GM23338 (cell line): ENCODE measurements around the gene SLITRK1. TPM values are rescaled to one million over a fixed set of nuclear protein-coding genes. Genes with fewer than 3 reads are reported as not detected.

Experiments used
- ATAC-seq: fragments of 200-7000 bp; cut with Tn5 transposase; 3 replicates; pipeline ENCODE4 v1.9.1; 2020
- DNase-seq: peaks from one replicate; pipeline ENCODE4 v3.0.0-alpha.2; 2015; ENCODE audit warnings: low spot score
- H2AFZ ChIP-seq: fragments of 200-600 bp; sonication (generic); 2 replicates; pipeline ENCODE4 v1.8.0; 2016; ENCODE audit warnings: antibody characterized with exemption, mild to moderate bottlenecking, moderate library complexity
- H3F3A ChIP-seq: fragments of 200-600 bp; sonication (generic); replicated peaks from 2 replicates; pipeline ENCODE4 v1.8.0; 2017; ENCODE audit warnings: antibody characterized with exemption, mixed run types, low read depth
- H3K27ac ChIP-seq: fragments of 200-600 bp; sonication (generic); 2 replicates; pipeline ENCODE4 v1.6.1; 2016; ENCODE audit warnings: low read depth
- H3K27me3 ChIP-seq: fragments of 200-600 bp; sonication (generic); 2 replicates; pipeline ENCODE4 v1.8.0; 2016; ENCODE audit warnings: mild to moderate bottlenecking, mixed run types, moderate library complexity; ENCODE audit not compliant: insufficient read depth
- H3K36me3 ChIP-seq: fragments of 200-600 bp; sonication (generic); 2 replicates; pipeline ENCODE4 v1.8.0; 2016; ENCODE audit warnings: mild to moderate bottlenecking; ENCODE audit not compliant: insufficient read depth
- H3K4me1 ChIP-seq: fragments of 200-600 bp; sonication (generic); 2 replicates; pipeline ENCODE4 v1.8.0; 2016; ENCODE audit warnings: mild to moderate bottlenecking, moderate library complexity; ENCODE audit not compliant: insufficient read depth
- H3K4me2 ChIP-seq: fragments of 200-600 bp; sonication (generic); 2 replicates; pipeline ENCODE4 v1.7.1; 2017; ENCODE audit warnings: mixed run types
- H3K4me3 ChIP-seq: fragments of 200-600 bp; sonication (generic); 2 replicates; pipeline ENCODE4 v1.6.1; 2016; ENCODE audit warnings: mixed run types
- H3K79me2 ChIP-seq: fragments of 200-600 bp; sonication (generic); replicated peaks from 2 replicates; pipeline ENCODE4 v1.8.0; 2017; ENCODE audit warnings: mild to moderate bottlenecking; ENCODE audit not compliant: insufficient read depth
- H3K9me2 ChIP-seq: fragments of 200-600 bp; sonication (generic); 2 replicates; pipeline ENCODE4 v1.8.0; 2017; ENCODE audit not compliant: insufficient read depth
- H4K20me1 ChIP-seq: fragments of 200-600 bp; sonication (generic); replicated peaks from 2 replicates; pipeline ENCODE4 v1.8.0; 2017; ENCODE audit warnings: mild to moderate bottlenecking; ENCODE audit not compliant: insufficient read depth
- H3K27ac Mint-ChIP-seq: 2 replicates; pipeline ENCODE4 v1.8.0; 2020; ENCODE audit warnings: inconsistent platforms, mild to moderate bottlenecking, moderate library complexity, mixed read lengths
- H3K27me3 Mint-ChIP-seq: 3 replicates; pipeline ENCODE4 v1.8.0; 2022; ENCODE audit warnings: low read depth, mild to moderate bottlenecking, moderate library complexity, mixed read lengths, inconsistent platforms; ENCODE audit not compliant: insufficient read depth, poor library complexity
- H3K36me3 Mint-ChIP-seq: 3 replicates; pipeline ENCODE4 v1.8.0; 2021; ENCODE audit warnings: low read depth, mild to moderate bottlenecking, inconsistent platforms, moderate library complexity, mixed read lengths
- H3K4me1 Mint-ChIP-seq: 3 replicates; pipeline ENCODE4 v1.8.0; 2020; ENCODE audit warnings: mild to moderate bottlenecking, inconsistent platforms, mixed read lengths
- H3K4me3 Mint-ChIP-seq: 3 replicates; pipeline ENCODE4 v1.8.0; 2021; ENCODE audit warnings: moderate library complexity, mild to moderate bottlenecking, inconsistent platforms, mixed read lengths
- H3K9me3 Mint-ChIP-seq: 3 replicates; pipeline ENCODE4 v1.8.0; 2020; ENCODE audit warnings: moderate library complexity, mild to moderate bottlenecking, inconsistent platforms, mixed read lengths
- CREB1 ChIP-seq: fragments of 250-450 bp; sonication (Bioruptor Pico); IDR thresholded peaks from 2 replicates; pipeline ENCODE4 v1.5.0; 2020; ENCODE audit warnings: low read depth, mild to moderate bottlenecking, moderate library complexity
- EZH2 ChIP-seq: fragments of 200-600 bp; sonication (generic); IDR thresholded peaks from one replicate; pipeline ENCODE4 v1.8.0; 2017; ENCODE audit warnings: antibody characterized with exemption, mild to moderate bottlenecking, low read depth; ENCODE audit not compliant: unreplicated experiment
- EZH2phosphoT487 ChIP-seq: fragments of 200-600 bp; sonication (generic); IDR thresholded peaks from one replicate; pipeline ENCODE4 v1.8.1; 2018; ENCODE audit warnings: antibody characterized with exemption; ENCODE audit not compliant: unreplicated experiment
- STAT1 ChIP-seq: IDR thresholded peaks from one replicate; pipeline ENCODE4 v1.6.1; 2016; ENCODE audit warnings: antibody characterized with exemption; ENCODE audit not compliant: unreplicated experiment
- polyA plus RNA-seq: library from polyadenylated mRNA; unstranded; fragments of >200 nt; fragmentation: Nextera tagmentation; extraction: Ambion mirVana; gene quantifications from 2 replicates; pipeline ENCODE4 v1.2.1, GENCODE V29; 2016
- total RNA-seq: library from RNA; depleted of rRNA; stranded (reverse); fragments of >200 nt; shearing (Covaris generic); gene quantifications from 2 replicates; pipeline ENCODE4 v1.2.3, GENCODE V29; 2014
- TF ChIP-seq, protein P1 (sequence below): fragments of 250-450 bp; sonication (Bioruptor Pico); IDR thresholded peaks from 2 replicates; pipeline ENCODE4 v1.5.0; 2020; ENCODE audit warnings: mild to moderate bottlenecking, moderate library complexity
- TF ChIP-seq, protein P2 (sequence below): IDR thresholded peaks from one replicate; pipeline ENCODE4 v1.6.1; 2018; ENCODE audit warnings: antibody characterized with exemption; ENCODE audit not compliant: unreplicated experiment
- TF ChIP-seq, protein P3 (sequence below): IDR thresholded peaks from 2 replicates; pipeline ENCODE4 v1.6.1; 2016; ENCODE audit warnings: antibody characterized with exemption
- TF ChIP-seq, protein P4 (sequence below), 2 experiments: fragments of 200-600 bp in 1 of 2; sonication (generic) in 1 of 2; conservative IDR thresholded peaks; 2 replicates each; pipeline versions ENCODE4 v1.5.1 to v1.6.1; 2016 to 2017; ENCODE audit warnings: antibody characterized with exemption in 2 of 2, low read depth in 2 of 2, mild to moderate bottlenecking in 2 of 2, moderate library complexity in 1 of 2

The SLITRK1 gene
- total and polyA plus RNA-seq, 2 experiments from 2014 or later: 0.29 to 1.1 TPM

DNA sequence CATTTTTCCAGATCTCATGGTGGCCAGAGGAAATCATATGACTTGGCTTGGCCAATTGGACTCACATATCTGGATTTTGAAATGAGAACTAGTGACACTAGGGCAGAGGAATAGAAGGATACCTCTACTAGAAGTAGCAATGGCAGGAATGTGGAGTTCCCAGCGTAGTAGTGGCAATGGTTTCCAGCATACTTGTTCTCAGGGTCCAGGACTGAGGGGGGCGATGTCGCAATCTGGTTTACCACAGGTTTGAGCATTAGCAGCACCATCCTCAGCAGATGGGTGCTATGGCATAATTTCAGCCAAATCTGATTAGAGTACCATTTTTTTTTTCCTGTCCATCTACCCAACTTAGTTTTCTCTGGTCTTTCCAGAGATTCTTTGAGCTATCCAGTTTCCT is 8.1 kb upstream of the SLITRK1 start:
- peaks cover 2% of the 10 kb centered on the region; the same call in 1 of the 3 replicates for H3K9me3 Mint-ChIP-seq
- DNase-seq (peak; percentile 51), ATAC-seq (peak; percentile 45)
- H3K4me1 Mint-ChIP-seq: peaks cover 4% of the 10 kb centered on the region; the same call in 2 of the 3 replicates
- H3K27ac Mint-ChIP-seq: no peak overlapping the region
- H3K4me1 ChIP-seq: peaks cover 12% of the 10 kb centered on the region
- H4K20me1 ChIP-seq: no peaks in the 10 kb centered on the region
- H3K36me3 Mint-ChIP-seq: no peaks in the 10 kb centered on the region; the same call in 2 of the 3 replicates
- no peaks in the 10 kb centered on the region for H3K27me3 ChIP-seq
- no peak overlapping the region for H3K27ac ChIP-seq
- H3K4me3 Mint-ChIP-seq: no peak overlapping the region
- no peak overlapping the region for H2AFZ ChIP-seq
- H3F3A ChIP-seq: no peaks in the 10 kb centered on the region
- no peak overlapping the region for H3K4me3 ChIP-seq
- no peaks in the 10 kb centered on the region for H3K9me2 ChIP-seq
- no peak overlapping the region for H3K4me2 ChIP-seq
- H3K27me3 Mint-ChIP-seq: no peaks in the 10 kb centered on the region
- no peaks in the 10 kb centered on the region for H3K36me3 ChIP-seq
- no peaks in the 10 kb centered on the region for H3K79me2 ChIP-seq
- TF ChIP-seq EZH2 (no peak), CREB1 (CRISPR knock-in tag) (no peak), STAT1 (no peak), EZH2phosphoT487 (no peak)
- TF ChIP-seq, protein P1, sequence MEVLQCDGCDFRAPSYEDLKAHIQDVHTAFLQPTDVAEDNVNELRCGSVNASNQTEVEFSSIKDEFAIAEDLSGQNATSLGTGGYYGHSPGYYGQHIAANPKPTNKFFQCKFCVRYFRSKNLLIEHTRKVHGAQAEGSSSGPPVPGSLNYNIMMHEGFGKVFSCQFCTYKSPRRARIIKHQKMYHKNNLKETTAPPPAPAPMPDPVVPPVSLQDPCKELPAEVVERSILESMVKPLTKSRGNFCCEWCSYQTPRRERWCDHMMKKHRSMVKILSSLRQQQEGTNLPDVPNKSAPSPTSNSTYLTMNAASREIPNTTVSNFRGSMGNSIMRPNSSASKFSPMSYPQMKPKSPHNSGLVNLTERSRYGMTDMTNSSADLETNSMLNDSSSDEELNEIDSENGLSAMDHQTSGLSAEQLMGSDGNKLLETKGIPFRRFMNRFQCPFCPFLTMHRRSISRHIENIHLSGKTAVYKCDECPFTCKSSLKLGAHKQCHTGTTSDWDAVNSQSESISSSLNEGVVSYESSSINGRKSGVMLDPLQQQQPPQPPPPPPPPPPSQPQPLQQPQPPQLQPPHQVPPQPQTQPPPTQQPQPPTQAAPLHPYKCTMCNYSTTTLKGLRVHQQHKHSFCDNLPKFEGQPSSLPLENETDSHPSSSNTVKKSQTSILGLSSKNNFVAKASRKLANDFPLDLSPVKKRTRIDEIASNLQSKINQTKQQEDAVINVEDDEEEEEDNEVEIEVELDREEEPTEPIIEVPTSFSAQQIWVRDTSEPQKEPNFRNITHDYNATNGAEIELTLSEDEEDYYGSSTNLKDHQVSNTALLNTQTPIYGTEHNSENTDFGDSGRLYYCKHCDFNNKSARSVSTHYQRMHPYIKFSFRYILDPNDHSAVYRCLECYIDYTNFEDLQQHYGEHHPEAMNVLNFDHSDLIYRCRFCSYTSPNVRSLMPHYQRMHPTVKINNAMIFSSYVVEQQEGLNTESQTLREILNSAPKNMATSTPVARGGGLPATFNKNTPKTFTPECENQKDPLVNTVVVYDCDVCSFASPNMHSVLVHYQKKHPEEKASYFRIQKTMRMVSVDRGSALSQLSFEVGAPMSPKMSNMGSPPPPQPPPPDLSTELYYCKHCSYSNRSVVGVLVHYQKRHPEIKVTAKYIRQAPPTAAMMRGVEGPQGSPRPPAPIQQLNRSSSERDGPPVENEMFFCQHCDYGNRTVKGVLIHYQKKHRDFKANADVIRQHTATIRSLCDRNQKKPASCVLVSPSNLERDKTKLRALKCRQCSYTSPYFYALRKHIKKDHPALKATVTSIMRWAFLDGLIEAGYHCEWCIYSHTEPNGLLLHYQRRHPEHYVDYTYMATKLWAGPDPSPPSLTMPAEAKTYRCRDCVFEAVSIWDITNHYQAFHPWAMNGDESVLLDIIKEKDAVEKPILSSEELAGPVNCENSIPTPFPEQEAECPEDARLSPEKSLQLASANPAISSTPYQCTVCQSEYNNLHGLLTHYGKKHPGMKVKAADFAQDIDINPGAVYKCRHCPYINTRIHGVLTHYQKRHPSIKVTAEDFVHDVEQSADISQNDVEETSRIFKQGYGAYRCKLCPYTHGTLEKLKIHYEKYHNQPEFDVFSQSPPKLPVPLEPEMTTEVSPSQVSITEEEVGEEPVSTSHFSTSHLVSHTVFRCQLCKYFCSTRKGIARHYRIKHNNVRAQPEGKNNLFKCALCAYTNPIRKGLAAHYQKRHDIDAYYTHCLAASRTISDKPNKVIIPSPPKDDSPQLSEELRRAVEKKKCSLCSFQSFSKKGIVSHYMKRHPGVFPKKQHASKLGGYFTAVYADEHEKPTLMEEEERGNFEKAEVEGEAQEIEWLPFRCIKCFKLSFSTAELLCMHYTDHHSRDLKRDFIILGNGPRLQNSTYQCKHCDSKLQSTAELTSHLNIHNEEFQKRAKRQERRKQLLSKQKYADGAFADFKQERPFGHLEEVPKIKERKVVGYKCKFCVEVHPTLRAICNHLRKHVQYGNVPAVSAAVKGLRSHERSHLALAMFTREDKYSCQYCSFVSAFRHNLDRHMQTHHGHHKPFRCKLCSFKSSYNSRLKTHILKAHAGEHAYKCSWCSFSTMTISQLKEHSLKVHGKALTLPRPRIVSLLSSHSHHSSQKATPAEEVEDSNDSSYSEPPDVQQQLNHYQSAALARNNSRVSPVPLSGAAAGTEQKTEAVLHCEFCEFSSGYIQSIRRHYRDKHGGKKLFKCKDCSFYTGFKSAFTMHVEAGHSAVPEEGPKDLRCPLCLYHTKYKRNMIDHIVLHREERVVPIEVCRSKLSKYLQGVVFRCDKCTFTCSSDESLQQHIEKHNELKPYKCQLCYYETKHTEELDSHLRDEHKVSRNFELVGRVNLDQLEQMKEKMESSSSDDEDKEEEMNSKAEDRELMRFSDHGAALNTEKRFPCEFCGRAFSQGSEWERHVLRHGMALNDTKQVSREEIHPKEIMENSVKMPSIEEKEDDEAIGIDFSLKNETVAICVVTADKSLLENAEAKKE (CRISPR knock-in tag): no peak
- TF ChIP-seq, protein P2, sequence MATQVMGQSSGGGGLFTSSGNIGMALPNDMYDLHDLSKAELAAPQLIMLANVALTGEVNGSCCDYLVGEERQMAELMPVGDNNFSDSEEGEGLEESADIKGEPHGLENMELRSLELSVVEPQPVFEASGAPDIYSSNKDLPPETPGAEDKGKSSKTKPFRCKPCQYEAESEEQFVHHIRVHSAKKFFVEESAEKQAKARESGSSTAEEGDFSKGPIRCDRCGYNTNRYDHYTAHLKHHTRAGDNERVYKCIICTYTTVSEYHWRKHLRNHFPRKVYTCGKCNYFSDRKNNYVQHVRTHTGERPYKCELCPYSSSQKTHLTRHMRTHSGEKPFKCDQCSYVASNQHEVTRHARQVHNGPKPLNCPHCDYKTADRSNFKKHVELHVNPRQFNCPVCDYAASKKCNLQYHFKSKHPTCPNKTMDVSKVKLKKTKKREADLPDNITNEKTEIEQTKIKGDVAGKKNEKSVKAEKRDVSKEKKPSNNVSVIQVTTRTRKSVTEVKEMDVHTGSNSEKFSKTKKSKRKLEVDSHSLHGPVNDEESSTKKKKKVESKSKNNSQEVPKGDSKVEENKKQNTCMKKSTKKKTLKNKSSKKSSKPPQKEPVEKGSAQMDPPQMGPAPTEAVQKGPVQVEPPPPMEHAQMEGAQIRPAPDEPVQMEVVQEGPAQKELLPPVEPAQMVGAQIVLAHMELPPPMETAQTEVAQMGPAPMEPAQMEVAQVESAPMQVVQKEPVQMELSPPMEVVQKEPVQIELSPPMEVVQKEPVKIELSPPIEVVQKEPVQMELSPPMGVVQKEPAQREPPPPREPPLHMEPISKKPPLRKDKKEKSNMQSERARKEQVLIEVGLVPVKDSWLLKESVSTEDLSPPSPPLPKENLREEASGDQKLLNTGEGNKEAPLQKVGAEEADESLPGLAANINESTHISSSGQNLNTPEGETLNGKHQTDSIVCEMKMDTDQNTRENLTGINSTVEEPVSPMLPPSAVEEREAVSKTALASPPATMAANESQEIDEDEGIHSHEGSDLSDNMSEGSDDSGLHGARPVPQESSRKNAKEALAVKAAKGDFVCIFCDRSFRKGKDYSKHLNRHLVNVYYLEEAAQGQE: no peak
- TF ChIP-seq, protein P3, sequence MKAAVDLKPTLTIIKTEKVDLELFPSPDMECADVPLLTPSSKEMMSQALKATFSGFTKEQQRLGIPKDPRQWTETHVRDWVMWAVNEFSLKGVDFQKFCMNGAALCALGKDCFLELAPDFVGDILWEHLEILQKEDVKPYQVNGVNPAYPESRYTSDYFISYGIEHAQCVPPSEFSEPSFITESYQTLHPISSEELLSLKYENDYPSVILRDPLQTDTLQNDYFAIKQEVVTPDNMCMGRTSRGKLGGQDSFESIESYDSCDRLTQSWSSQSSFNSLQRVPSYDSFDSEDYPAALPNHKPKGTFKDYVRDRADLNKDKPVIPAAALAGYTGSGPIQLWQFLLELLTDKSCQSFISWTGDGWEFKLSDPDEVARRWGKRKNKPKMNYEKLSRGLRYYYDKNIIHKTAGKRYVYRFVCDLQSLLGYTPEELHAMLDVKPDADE: no peak
- TF ChIP-seq, protein P4, sequence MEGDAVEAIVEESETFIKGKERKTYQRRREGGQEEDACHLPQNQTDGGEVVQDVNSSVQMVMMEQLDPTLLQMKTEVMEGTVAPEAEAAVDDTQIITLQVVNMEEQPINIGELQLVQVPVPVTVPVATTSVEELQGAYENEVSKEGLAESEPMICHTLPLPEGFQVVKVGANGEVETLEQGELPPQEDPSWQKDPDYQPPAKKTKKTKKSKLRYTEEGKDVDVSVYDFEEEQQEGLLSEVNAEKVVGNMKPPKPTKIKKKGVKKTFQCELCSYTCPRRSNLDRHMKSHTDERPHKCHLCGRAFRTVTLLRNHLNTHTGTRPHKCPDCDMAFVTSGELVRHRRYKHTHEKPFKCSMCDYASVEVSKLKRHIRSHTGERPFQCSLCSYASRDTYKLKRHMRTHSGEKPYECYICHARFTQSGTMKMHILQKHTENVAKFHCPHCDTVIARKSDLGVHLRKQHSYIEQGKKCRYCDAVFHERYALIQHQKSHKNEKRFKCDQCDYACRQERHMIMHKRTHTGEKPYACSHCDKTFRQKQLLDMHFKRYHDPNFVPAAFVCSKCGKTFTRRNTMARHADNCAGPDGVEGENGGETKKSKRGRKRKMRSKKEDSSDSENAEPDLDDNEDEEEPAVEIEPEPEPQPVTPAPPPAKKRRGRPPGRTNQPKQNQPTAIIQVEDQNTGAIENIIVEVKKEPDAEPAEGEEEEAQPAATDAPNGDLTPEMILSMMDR (conservative IDR thresholded peaks at IDR 0.05; ENCODE audit: low read depth in 2 of 2): peak in 1 of 2 experiments; percentile 63; a peak in 2 of 4 replicates
